NCI-H1417 treated with DMSO at 0.1 percent for 48 hours (cell line): ENCODE results near the gene SIVA1.
"Not testable (repeated sequence)": the region's sequence is repeated elsewhere in the genome, so short reads cannot be mapped to it uniquely, and the experiment has no call there.

ENCODE experiments used
- DNase-seq: peaks from one replicate; lab custom pipeline; 2025; lab: John Stamatoyannopoulos, UW

The SIVA1 gene

DNA sequence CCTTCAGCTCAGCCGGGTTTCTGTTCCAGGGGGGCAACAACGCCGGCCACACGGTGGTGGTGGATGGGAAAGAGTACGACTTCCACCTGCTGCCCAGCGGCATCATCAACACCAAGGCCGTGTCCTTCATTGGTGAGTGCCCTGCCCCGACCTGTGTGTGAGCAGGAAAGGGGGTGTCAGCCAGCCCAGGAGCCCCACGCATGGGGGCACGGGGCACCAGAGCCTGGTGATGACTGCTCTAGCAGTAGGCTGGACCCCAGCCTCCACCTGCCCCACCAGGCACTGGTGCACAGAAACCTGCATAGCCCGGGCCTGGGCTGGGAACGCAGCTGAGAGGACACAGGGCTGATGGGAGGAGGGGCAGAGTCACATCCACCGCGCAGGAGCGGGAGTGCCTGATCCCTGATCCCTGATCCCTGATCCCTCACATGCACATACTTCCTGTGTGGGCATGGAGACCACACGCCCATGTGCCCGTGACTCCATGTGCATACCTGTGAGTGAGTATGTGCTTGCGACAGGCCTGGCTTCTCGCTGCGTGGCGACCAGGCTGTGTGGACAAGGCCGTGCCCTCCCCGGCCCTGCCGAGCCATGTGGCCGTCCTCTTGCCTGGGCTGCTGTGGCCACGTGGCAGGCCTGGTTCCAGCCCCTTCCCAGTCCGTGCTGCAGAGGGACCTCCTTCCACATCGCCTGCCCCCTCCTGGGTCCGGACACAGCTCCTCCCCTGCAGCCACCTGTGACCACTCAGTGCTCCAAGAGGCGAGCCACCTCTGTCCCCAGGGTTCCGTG lies 17.8 kb upstream of the SIVA1 start:
- no peak for DNase-seq

DNA sequence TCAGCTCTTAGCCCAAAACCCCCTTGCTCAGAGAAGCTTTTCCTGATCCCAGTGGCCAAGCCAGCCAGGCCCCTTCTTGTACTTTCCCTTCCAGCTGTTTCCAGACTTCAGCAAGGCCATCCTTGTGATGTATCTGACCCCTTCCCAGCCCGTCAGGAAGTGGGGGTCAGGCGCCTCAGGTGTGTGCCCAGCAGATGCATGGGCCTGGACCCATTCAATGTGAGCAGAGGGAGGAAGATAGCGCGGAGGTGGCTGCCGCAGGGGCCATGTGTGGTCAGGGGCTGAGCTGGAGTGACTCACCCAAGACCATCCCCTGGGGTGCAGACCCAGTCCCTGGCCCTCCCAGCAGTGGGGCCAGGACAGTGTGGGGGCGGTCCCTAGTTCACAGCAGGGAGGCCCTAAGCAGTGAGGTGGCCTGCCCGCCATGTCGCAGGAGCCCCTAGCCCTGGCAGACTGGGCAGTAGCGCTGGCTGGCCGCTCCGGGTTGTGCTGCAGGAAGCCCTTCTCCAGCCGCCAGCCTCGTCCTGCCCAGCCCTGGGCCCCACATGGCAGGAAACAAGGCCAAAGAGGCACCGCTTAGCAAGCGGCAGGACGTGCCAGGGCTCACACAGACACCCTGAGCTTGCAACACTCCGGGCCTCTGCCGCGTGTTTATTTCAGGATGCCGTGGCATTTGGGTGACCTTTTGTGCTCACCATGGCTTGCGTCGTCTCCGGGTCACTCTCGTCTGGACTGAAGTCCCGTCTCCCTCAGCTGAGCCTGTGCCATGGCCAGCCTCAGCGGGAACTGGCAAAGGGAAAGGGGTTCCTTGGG lies 16.9 kb upstream of the SIVA1 start:
- DNase-seq, result no peak

DNA sequence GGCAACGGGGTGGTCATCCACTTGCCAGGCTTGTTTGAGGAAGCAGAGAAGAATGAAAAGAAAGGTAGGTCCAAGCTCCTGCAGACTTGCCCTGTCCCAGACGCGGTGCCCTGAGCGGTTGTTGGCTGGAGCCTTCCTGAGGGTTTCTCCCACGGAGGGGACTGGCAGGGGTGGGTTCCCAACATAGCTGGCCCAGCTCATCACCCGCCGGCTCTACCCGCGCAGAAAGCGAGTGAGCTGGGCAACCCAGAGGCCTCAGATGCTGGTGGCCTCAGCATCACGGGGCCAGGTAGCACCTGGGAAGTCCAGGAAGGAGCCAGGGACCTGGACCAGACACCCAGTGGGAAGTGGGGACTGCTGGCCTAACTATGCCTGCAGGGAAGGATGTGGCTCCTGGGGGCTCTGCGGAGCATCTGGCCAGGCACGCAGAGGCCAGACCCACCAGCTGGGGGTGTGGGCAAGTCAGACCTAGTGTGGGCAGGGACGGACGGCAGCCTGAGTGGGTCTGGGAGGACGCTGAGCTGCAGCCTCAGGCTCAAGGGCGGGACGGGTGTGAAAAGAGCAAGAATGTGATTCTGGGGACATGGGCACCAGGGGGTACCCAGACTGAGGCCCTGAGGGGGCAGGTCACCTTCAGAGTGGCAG lies 14.4 kb upstream of the SIVA1 start:
- no peak for DNase-seq

DNA sequence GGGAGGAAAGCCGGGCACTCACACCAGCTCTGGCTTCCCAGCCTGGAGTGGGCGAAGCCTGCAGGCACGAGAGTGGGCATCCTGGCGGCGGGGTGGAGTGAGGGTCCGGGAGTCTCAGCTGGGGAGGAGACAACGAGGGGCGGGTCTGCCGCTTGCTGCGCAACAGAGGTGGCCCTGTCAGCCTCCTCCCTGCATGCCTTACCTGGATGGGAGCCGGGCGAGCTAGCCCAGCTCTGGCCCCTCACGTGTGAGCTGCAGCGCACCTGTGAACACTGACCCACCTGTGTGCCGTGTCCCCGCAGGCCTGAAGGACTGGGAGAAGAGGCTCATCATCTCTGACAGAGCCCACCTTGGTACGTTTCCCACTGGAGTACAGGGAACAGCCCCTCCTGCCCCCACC lies 13.9 kb upstream of the SIVA1 start:
- no peak for DNase-seq

DNA sequence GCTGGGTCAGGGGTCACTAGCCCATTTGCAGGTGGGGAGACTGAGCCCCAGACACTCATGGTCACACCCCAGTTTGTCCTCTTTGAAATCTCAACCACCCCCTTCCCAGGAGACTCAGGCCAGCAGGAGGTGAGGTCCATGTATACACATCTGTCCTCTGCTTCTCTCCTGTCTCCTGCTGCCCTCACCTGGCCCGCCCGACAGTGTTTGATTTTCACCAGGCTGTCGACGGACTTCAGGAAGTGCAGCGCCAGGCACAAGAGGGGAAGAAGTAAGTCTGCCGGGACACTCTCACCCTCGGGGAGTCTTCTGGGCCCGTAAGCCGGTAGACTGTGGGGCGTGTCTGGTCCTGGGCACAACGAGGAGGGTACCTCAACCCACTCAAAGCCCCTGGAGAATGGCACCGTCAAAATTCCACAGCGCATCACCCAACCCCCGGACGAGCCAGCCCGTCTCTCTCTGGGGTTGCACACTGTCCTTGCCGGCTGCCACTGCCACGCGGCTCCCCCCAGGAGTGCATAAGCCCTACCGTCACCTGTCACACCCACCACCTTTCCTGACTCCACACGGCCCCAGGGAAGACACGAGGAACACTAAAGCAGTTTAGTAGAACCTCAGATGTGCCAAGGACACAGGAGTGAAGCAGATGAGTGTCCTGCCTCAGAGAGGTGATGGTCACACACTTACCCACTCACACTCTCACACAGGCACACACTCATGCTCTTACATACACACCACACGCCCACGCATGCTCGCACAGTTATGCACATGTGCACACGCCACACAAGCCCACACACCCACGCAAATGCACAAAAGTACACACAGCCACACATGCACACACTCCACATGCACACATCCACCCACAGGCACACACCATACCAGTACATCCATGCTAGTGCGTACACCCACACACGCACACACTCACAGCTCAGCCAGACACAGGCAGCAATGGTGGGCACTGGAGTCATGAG lies 13.1 kb upstream of the SIVA1 start:
- DNase-seq, result no peak

DNA sequence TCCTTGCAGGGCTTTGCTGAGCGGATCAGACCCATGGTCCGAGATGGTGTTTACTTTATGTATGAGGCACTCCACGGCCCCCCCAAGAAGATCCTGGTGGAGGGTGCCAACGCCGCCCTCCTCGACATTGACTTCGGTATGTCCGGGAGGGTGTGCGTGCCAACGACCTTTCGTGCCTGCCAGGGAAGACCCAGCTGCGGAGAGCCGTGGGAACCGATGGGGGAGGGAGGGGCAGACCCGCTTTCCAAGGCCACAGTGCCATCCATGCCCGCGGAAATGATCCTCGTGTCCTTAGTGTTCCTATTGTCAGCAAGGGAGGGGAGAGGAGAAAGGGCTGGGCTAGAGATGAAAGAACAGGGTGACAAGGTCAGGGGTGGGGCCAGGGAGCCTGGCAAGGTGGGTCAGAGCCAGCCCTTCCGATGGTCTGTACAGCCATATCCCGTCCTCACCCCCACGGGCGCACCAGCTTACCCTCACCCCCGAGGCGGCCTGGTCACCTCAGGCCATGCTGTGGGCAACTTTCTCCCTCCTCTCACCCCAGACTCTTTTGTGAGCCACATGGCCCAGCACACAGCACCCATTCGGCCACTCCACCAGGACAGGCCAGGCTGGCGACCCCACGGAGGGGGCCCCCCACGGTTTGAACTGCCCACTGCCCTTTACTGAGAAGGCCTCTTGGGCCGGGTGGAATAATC lies 11.7 kb upstream of the SIVA1 start:
- no peak for DNase-seq

DNA sequence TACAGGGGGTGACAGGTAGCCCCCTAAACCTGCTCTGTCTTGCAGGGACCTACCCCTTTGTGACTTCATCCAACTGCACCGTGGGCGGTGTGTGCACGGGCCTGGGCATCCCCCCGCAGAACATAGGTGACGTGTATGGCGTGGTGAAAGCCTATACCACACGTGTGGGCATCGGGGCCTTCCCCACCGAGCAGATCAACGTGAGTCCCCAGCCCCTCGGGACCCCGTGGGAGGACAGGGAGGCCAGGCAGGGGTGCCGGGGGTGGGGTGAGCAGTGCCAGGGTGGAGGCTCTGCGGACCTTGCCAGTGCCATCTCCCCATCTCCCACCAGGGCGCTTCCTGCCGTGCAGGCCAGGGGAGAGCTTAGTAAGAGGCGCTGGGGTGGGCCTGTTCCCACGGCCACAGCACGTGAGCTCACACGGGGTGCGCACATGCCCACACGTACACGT lies 11.1 kb upstream of the SIVA1 start:
- no peak for DNase-seq

DNA sequence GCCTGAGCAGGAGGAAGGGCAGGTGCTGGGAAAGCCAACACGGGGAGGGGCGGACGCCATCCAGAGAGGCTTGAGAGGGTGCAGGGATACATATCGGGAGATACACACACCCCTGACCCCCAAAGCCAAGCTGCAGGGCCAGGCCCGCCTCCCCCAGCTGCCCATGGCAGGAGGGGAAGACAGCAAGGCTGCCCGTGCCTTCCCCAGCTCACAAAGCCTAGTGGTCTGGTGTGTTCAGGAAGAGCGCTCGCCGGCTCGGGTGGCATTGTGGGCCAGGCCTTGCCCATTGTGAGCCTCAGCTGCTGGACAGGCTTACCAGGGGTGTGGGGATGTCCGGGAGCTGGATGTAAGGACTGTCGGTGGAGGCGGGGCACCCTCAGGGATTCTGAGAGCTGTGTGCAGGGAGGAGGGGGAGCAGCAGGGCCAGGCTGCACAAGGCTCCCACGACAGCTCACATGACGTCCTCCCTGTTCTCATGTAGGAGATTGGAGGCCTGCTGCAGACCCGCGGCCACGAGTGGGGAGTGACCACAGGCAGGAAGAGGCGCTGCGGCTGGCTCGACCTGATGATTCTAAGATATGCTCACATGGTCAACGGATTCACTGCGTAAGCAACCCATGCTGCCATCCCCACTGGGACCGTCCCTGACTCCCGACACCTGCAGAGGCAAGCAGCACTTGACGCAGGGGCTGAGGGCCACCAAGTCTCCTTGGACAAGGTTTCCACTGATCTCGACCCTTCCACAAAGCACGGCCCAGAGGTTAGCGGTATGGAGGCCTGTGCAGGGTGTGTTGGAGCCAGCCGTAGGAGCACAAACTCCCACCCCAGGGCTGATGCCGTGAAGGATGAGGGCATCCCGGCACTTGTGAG lies 10.1 kb upstream of the SIVA1 start:
- DNase-seq, result no peak

DNA sequence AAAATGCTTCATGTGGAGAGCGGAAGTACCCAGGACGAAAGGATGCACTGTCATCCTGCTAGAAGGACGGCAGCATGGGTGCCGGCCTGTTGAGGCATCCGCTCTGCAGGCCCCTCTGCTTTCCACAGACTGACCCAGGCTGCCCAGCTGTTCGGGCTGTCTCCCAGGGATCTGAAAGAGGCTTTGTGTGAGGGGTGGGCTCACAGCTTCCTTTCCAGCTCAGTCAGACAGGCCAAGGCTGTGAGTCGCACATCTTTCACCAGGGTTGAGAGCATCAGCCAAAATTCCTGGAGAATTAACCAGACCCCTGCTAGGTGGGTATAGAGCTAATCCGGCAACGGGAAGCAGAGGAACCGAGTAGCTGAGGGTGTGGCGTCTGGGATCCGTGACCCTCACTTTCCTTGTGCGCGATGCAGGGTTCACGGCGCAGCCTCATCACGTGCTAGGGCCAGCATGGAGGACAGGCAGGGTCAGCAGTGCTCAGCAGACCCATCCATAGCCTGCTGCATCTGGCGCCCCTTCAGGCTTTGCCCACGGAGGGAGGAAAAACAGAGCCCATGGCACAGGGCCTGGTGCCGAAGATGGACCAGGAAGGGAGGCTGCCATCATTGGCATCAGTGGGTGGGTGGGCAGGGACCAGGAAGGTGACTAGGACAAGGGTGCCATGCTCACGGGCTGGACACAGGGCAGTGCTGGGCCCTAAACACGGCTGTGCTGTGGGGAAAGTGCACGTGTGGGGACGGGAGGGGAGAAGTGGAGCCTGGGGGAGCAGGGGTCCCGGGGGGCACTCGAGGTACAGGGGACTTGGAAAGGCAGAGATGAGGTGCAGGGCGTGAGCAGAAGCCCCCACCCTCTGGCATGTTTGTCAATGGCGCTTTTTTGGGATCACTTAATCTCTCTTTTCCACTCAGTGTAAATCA lies 9.2 kb upstream of the SIVA1 start:
- no peak for DNase-seq

DNA sequence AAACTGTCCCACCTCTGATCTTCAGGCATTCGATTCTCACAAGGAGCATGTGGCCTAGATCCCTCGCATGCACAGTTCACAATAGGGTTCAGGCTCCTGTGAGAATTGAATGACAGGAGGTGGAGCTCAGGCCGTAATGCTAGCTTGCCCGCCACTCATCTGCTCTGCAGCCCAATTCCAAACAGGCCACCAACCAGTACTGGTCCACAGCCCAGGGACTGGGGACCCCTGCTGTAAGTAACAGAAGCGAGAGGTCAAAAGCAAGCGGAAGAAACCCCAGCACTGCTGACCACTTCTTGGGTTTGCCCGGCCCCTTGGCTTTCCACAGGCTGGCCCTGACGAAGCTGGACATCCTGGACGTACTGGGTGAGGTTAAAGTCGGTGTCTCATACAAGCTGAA lies 8.5 kb upstream of the SIVA1 start:
- DNase-seq, result no peak

DNA sequence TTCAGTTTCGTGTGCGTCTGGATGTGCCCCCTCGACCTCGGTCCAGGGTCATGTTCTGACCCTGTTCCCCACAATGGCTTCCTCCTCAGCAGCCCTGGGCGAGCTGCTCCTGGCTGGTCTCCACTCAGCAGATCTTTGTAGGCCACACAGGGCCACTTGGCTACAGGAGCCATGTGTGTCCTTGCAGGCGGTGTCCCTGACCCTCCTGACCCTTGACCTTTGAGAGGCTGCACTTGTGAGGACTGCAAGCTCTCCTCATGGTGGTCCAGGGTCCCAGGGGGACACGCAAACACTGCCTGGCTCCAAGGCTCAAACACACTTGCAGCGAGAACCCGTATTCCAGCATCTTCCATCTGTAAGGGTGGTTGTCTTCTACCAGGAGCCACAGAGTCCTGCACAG lies 7.5 kb upstream of the SIVA1 start:
- DNase-seq, result no peak

DNA sequence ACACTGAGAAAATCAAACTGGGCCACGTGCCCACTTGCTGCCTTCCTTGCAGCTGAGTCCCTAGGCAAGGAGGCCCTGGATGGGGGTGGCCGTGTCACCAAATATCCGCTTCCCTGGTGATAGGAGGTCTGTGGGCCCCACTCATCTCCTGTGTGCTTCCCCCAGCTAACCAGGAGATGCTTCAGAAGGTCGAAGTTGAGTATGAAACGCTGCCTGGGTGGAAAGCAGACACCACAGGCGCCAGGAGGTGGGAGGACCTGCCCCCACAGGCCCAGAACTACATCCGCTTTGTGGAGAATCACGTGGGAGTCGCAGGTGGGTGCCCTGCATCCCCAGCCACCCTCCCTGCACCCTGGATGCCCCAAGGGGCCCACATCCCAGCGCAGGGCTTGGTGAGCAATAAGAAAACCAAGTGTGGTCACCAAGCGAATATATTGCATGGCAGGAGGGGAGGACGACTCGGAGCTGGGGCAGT lies 6.8 kb upstream of the SIVA1 start:
- DNase-seq, result no peak

DNA sequence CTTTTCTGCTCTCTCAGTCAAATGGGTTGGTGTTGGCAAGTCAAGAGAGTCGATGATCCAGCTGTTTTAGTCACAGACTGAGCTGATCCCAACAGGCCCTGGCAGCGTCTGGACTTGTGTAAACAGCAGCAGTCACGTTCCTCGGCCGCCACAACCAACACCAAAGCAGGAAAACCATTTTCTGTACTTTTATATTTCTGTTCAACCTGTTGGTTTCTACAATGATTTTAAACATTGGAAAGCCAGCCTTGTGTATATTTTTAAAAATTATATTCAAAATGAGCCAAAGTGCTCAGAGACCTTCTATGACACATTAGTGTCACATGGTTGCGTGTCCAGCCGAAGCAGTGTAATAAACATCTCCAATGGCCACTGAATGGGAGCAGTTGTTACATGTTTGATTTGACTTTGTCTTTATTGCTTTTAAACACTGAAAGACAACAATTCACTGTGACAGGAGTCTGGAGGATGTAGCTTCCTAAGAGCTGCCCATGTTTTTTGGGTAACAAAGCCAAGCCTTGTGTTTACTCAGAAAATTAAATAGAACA lies 5.9 kb upstream of the SIVA1 start:
- peak; percentile 7 for DNase-seq

DNA sequence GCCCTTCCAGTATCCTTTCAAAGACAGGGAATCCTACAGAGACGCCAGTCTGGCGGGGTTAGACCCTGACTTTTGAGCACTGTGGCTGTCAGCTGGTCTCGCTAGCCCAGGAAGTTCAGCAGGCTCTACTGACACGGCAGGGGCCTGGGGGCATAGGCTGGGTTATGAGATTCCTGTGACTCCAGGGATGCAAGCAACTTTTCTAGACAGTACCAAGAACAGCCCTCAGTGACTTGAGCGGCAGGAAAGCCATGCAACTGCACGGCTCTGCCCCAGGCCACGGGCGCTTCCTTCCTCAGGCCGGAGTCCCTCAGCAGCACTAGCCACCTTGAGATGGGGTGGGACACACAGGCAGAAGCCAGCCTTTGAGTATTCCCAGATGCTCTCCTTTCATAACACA lies 5.1 kb upstream of the SIVA1 start:
- DNase-seq, result no peak

DNA sequence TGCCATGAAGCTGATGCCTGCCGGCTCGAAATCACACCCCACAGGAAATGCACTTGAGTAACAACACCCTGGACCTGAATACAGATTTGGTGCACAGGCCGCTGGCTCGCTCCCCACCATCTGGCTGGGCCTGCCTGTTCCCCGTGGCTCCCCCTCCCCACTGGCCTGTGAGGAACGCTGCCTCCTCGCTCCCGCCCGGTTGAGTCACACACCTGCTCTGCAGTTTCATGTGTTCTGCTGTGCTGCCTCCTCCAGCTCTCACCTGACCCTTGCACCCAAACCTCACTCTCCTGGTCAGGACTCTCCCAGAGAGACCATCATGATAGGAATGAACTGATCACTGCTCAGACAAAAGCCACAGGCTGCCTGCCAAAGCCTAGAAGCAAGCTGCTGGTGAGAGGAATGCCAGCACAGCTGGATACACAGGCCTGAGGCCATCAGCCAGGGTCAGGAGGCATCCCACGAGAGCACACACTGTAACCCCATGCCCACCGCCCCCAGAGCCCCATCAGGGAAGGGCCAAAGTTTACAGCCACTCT lies 3.8 kb upstream of the SIVA1 start:
- DNase-seq, result no peak

DNA sequence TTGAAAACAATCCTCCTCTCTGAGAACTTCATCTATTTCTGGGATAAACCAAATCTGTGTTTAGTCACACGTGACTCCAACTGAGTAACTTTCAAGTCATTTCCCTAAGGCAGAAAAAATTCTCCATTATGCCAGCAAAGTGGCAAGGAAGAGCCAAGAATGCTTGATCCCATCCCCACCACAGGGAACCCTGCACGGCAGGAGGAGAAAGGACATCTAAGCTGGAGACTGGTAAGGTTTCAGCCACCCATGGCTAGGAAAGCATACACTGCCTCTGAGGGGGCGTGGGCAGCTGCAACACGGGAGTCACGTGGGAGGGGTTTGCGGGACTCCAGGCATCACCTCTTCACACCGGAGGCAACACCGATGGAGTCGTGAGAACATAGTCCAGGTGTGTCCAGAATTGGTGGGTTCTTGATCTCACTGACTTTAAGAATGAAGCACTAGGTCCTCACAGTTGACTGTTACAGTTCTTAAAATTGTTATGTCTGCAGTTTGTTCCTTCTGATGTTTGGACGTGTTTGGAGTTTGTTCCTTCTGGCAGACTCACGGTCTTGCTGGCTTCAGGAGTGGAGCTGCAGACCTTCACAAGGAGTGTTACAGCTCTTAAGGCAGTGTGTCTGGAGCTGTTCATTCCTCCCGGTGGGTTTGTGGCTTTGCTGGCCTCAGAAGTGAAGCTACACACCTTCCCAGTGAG lies 2.7 kb upstream of the SIVA1 start:
- no peak for DNase-seq

DNA sequence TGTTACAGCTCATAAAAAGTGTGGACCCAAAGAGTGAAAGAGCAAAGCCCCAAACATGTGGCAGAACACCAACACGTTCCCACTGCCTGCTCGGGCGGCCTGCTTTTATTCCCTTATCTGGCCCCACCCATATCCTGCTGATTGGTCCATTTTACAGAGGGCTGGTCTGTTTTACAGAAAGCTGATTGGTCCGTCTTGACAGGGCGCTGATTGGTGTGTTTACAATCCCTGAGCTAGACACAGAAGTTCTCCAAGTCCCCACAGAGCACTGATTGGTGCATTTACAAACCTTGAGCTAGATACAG lies 2.2 kb upstream of the SIVA1 start:
- DNase-seq, result not testable (repeated sequence)
